NB4 (cell line): Measurements from ENCODE around the gene SOD3.

Experiments used
- MYC ChIP-seq: IDR thresholded peaks from 2 replicates; pipeline ENCODE4 v1.6.1; 2011; ENCODE audit warnings: low read depth, low read length
- POLR2A ChIP-seq: IDR thresholded peaks from 2 replicates; pipeline ENCODE4 v1.6.1; 2011; ENCODE audit warnings: mild to moderate bottlenecking; ENCODE audit not compliant: insufficient read length; ENCODE audit errors: extremely low read depth
- TF ChIP-seq, protein P1 (sequence below): IDR thresholded peaks from one replicate; pipeline ENCODE4 v1.5.1; 2012; ENCODE audit warnings: low read depth, low read length
- TF ChIP-seq, protein P2 (sequence below): IDR thresholded peaks from 2 replicates; pipeline ENCODE4 v1.6.1; 2011; ENCODE audit warnings: low read depth, low read length

DNA sequence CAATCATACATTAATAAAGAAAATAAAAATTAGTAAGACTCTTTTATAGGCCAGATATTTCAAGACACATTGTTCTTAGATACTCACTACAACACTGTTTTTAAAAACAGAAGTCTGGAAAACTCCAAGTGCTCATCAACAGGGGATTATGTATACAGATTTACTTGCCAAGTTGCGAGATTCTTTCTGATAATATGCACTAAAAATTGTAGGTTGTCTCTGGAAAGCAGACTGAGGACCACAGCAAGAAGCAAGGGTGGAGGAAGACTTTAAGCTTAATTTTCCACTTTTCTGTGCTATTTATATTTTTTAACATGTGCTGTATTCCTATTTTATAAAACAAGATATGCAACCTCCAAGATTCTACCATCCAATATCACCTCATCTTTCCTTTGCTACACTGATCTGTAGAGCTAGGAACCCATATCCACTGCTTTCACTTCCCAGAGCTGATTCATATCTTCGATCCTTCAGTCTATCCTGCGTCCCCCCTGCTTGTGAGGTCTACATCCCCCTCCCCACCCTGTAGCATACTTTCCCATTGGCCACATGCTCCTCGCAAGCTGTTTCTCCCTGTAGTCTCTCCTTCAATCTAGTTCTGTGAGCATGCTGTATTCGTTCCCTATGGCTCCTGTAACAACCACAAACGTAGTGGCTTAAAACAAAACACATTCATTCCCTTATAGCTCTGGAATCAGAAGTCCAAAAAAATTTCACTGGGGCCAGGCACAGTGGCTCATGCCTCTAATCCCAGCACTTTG lies 15.7 kb downstream of the SOD3 start:
- TF ChIP-seq, protein P1, sequence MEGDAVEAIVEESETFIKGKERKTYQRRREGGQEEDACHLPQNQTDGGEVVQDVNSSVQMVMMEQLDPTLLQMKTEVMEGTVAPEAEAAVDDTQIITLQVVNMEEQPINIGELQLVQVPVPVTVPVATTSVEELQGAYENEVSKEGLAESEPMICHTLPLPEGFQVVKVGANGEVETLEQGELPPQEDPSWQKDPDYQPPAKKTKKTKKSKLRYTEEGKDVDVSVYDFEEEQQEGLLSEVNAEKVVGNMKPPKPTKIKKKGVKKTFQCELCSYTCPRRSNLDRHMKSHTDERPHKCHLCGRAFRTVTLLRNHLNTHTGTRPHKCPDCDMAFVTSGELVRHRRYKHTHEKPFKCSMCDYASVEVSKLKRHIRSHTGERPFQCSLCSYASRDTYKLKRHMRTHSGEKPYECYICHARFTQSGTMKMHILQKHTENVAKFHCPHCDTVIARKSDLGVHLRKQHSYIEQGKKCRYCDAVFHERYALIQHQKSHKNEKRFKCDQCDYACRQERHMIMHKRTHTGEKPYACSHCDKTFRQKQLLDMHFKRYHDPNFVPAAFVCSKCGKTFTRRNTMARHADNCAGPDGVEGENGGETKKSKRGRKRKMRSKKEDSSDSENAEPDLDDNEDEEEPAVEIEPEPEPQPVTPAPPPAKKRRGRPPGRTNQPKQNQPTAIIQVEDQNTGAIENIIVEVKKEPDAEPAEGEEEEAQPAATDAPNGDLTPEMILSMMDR, result no peak
- no peak for TF ChIP-seq POLR2A
- TF ChIP-seq, protein P2, sequence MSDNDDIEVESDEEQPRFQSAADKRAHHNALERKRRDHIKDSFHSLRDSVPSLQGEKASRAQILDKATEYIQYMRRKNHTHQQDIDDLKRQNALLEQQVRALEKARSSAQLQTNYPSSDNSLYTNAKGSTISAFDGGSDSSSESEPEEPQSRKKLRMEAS, result no peak
- TF ChIP-seq MYC, result no peak
